Activated naive CD8-positive, alpha-beta T cell (primary cell): ENCODE results near the gene VSIG4.
"Not testable (repeated sequence)": the region's sequence is repeated elsewhere in the genome, so short reads cannot be mapped to it uniquely, and the experiment has no call there.

Experiments used
- H3K27ac Mint-ChIP-seq: one replicate; pipeline ENCODE4 v1.8.0; 2021; ENCODE audit warnings: mixed read lengths
- H3K27me3 Mint-ChIP-seq: one replicate; pipeline ENCODE4 v1.8.0; 2021; ENCODE audit warnings: mixed read lengths
- H3K36me3 Mint-ChIP-seq: one replicate; pipeline ENCODE4 v1.8.0; 2021; ENCODE audit warnings: mixed read lengths
- H3K4me1 Mint-ChIP-seq: one replicate; pipeline ENCODE4 v1.8.0; 2021; ENCODE audit warnings: low read depth, mixed read lengths
- H3K4me3 Mint-ChIP-seq: one replicate; pipeline ENCODE4 v1.8.0; 2021; ENCODE audit warnings: mild to moderate bottlenecking, mixed read lengths
- H3K9me3 Mint-ChIP-seq: one replicate; pipeline ENCODE4 v1.8.0; 2021; ENCODE audit warnings: low read depth, mixed read lengths

Gene VSIG4

DNA sequence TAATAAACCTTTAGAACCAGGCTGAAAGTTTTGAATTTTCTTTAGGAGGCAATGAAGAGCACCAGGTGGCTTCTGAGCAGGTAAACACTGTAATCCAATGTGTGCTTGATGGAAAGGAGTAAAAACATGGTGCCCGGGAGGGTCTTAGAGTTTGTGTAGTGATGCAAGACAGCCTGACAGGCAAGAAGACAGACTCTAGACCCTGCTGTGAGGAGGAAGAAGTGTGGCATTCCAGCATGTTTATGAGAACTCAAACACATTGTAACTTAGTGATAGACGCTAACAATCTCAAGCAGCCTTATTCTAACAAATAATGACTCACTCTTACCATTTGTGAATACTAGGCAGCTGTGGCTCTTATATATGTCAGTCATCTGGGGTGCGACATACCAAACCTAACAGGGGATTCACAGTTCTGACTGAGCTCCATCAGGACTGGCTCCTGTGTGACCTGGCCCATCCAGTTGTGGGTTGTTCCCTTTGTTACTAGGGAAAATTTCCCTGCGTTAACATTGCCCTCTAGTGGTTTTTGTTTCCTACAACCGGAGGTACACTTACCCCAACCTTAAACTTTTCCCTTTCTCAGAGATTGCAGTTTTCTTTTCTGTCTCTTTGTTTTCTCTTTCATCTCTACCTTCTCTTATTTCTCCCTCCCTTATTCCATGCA lies 53.8 kb downstream of the VSIG4 start:
- no peaks in the 10 kb centered on the region for H3K9me3 Mint-ChIP-seq
- peaks cover 20% of the 10 kb centered on the region for H3K4me1 Mint-ChIP-seq
- H3K4me3 Mint-ChIP-seq: no peak overlapping the region
- peak overlapping the region; percentile 86 for H3K27ac Mint-ChIP-seq
- H3K36me3 Mint-ChIP-seq: no peaks in the 10 kb centered on the region
- H3K27me3 Mint-ChIP-seq: no peaks in the 10 kb centered on the region

DNA sequence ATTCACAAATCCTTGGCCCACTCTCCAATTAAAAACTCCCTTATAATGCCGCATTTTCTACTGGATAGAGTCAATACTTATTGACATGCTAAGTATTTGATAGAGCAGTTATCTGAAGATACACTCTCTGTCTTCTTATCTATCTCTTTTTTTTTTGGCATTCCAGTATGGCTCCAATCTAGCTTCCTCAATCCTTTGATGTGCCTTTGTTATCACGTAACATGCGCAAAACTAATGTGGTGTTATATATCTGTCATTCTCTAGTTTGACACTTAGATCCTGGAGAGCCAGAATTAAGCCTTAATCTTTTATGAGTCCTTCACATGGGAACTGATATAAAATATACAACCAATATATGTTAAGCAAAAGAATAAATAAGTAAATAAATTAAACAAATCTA lies 54.7 kb downstream of the VSIG4 start:
- Mint-ChIP-seq H3K27ac (no peak overlapping the region), H3K9me3 (no peaks in the 10 kb centered on the region), H3K4me1 (peaks cover 20% of the 10 kb centered on the region), H3K27me3 (no peaks in the 10 kb centered on the region), H3K36me3 (no peaks in the 10 kb centered on the region), H3K4me3 (no peak overlapping the region)

DNA sequence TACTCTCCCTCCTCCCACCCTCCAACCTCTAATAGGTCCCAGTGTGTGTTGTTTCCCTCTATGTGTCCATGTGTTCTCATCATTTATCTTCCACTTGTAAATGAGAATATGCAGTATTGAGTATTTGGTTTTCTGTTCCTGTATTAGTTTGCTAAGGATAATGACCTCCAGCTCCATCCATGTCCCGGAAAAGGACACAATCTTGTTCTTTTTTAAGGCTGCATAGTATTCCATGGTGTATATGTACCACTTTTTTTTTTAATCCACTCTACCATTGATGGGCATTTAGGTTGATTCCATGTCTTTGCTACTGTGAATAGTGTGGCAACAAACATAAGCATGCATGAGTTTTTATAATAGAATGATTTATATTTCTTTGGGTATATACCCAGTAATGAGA lies 62.7 kb downstream of the VSIG4 start:
- not testable (repeated sequence) for H3K9me3 Mint-ChIP-seq, H3K36me3 Mint-ChIP-seq, H3K4me3 Mint-ChIP-seq, H3K27ac Mint-ChIP-seq, H3K27me3 Mint-ChIP-seq, H3K4me1 Mint-ChIP-seq

DNA sequence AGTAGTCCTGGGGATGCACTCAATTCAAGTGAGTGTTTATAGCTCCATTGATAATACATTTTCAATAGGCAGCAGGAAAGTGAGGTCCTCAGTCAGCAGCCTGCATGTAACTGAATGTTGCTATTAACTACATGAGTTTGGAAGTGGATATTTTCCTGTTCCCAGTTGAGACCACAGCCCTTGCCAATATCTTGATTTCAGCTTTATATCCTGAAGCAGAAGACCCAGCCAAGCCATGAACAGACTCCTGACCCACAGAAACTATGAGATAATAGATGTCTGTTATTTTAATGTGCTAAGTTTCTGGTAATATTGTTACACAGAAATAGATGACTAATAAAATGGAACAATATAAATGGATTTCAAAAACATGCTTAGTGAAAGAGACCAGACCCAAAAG lies 63.7 kb downstream of the VSIG4 start:
- H3K4me3 Mint-ChIP-seq: no peak overlapping the region
- no peaks in the 10 kb centered on the region for H3K36me3 Mint-ChIP-seq
- no peaks in the 10 kb centered on the region for H3K27me3 Mint-ChIP-seq
- no peaks in the 10 kb centered on the region for H3K4me1 Mint-ChIP-seq
- H3K9me3 Mint-ChIP-seq: no peaks in the 10 kb centered on the region
- H3K27ac Mint-ChIP-seq: no peak overlapping the region

GRCh38 chrX:65975161-65975751 lies 64.6 kb downstream of the VSIG4 start:
- not testable (repeated sequence) for H3K27me3 Mint-ChIP-seq, H3K27ac Mint-ChIP-seq, H3K4me3 Mint-ChIP-seq, H3K9me3 Mint-ChIP-seq, H3K4me1 Mint-ChIP-seq, H3K36me3 Mint-ChIP-seq
